ENCODE data around the gene LANCL2. TPM values are rescaled to one million over a fixed set of nuclear protein-coding genes. Genes with fewer than 3 reads are reported as not detected.
A peak's percentile ranks its signal among the peaks of the same experiment; 100 is the strongest.

The LANCL2 gene
- total RNA-seq, 1 donor from 2014 or later = 18.5 TPM

DNA sequence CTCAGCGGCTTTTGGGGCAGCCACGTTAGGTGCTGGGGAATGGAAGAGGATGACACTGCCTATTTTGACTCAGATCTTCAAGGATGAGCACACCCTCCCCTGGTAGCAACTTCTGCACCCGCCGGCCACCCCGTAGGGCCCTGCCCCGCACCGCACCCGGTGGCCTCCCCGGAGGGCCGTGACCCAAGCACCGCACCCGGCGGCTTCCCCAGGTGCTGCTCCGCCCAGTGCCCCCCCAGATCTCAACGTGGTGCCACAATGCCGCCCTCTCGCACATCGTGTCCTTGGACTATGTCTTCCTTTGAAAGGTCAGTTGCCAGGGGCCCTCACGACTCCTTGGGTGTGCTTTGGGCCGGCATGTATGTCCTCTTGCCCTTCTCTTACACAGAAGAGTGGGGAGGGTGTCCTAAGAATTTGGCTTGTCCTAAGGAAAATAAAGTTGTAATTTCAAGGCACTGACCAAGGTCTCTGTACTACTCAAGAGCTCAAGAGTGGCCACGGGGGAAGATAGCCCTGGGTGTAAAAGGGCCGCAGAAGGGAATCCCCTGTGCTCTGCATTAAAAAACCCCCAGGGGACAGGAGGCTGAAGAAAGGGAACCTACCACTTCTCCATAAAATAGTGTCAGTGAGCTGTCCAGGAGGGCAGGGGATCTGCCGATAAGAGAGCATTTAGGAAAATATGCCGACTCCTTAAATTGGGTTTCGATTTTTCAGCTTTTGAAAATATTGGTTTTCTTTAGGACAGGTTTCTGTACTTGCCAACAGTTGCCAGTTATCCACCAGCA is 1.6 kb upstream of the LANCL2 start:
- no peak overlapping the region for H3K27ac Mint-ChIP-seq
- H3K4me3 Mint-ChIP-seq = peak overlapping the region; percentile 90

DNA sequence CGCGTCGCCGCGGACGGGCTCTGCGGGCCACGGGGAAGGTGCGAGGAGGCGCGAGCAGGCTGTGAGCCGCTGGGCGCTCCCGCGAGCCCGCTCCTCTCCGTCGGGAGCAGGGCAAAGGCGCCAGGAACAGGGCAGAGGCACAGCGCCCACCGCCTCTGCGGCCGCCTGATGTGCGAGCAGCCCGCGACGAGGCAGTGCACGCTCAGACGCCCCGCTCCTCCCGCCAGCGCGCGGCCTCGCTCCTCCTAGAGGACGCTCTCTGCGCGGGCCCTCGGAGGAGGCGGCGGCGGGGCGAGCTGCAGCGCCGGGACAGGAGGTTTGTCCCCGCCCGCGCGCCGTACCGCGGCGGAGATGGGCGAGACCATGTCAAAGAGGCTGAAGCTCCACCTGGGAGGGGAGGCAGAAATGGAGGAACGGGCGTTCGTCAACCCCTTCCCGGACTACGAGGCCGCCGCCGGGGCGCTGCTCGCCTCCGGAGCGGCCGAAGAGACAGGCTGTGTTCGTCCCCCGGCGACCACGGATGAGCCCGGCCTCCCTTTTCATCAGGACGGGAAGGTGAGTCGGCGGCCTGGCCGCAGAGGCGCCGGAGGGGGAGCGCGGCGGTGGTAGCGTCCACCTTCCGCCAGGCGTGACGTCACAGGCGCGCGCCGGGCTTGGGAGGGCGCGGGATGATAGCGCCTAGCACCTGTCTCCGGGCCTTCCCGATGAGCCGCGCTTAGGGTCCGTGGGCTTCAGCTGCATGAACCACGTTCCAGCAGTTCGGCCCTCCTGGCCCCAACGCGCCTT is 731 bp downstream of the LANCL2 start:
- peak overlapping the region; percentile 90 for H3K4me3 Mint-ChIP-seq
- H3K27ac Mint-ChIP-seq = peak overlapping the region; percentile 99
- H3K36me3 Mint-ChIP-seq = no peaks in the 10 kb centered on the region
- H3K9me3 Mint-ChIP-seq = no peaks in the 10 kb centered on the region
- H3K27me3 Mint-ChIP-seq (ENCODE audit: low read depth) = peaks cover 7% of the 10 kb centered on the region
- peaks cover 35% of the 10 kb centered on the region for H3K4me1 Mint-ChIP-seq
- TF ChIP-seq, protein P1, sequence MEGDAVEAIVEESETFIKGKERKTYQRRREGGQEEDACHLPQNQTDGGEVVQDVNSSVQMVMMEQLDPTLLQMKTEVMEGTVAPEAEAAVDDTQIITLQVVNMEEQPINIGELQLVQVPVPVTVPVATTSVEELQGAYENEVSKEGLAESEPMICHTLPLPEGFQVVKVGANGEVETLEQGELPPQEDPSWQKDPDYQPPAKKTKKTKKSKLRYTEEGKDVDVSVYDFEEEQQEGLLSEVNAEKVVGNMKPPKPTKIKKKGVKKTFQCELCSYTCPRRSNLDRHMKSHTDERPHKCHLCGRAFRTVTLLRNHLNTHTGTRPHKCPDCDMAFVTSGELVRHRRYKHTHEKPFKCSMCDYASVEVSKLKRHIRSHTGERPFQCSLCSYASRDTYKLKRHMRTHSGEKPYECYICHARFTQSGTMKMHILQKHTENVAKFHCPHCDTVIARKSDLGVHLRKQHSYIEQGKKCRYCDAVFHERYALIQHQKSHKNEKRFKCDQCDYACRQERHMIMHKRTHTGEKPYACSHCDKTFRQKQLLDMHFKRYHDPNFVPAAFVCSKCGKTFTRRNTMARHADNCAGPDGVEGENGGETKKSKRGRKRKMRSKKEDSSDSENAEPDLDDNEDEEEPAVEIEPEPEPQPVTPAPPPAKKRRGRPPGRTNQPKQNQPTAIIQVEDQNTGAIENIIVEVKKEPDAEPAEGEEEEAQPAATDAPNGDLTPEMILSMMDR (IDR thresholded peaks at IDR 0.05; ENCODE audit: unreplicated experiment) = no peak
- peak; percentile 92 to 97 for DNase-seq (ENCODE audit: low spot score in 2 of 2, unreplicated experiment in 2 of 2)

More for the DNA sequence above, 1.6 kb upstream of the LANCL2 start:
- H3K36me3 Mint-ChIP-seq = no peaks in the 10 kb centered on the region
- H3K4me1 Mint-ChIP-seq = peaks cover 32% of the 10 kb centered on the region
- DNase-seq (ENCODE audit: low spot score in 2 of 2, unreplicated experiment in 2 of 2) = no peak
- peaks cover 25% of the 10 kb centered on the region for H3K27me3 Mint-ChIP-seq (ENCODE audit: low read depth)
- no peaks in the 10 kb centered on the region for H3K9me3 Mint-ChIP-seq
- TF ChIP-seq, protein P1 (IDR thresholded peaks at IDR 0.05; ENCODE audit: unreplicated experiment) = no peak

DNA sequence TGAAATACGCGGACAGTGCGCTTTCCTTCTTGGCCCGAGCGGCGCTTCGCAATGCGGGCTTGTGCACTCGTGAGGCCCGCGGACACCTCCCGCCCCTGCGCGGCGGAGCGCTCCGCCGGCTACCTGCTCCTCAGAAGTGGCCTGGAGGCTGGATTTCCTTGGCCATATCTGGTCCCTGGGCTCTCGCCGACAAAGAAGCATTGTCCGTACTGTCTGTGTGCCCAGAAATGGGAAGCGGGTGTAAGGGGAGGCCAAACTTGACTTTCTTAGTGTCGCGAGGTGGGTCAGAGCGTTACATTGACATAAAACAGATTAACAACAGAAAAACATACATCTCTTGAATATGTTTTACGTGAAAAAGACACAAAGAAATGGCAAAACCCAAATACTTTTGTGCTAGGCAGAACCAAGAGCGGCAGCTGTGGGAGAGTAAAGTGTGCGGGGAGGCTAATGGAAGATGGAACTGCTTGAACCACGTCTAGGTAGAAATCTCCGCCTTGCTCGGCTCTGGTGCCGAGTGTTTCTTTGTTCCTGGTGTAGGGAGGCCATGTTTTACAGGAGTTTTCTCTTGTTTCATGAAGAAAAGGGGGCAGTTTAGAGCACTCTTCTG is 1.4 kb downstream of the LANCL2 start:
- Mint-ChIP-seq H3K4me3 (peak overlapping the region; percentile 90), H3K4me1 (peaks cover 35% of the 10 kb centered on the region), H3K27ac (peak overlapping the region; percentile 99), H3K36me3 (no peaks in the 10 kb centered on the region), H3K9me3 (no peaks in the 10 kb centered on the region), H3K27me3 (ENCODE audit: low read depth) (peaks cover 1% of the 10 kb centered on the region)
- no peak for DNase-seq (ENCODE audit: low spot score in 2 of 2, unreplicated experiment in 2 of 2)
- TF ChIP-seq, protein P1 (IDR thresholded peaks at IDR 0.05; ENCODE audit: unreplicated experiment) = no peak

DNA sequence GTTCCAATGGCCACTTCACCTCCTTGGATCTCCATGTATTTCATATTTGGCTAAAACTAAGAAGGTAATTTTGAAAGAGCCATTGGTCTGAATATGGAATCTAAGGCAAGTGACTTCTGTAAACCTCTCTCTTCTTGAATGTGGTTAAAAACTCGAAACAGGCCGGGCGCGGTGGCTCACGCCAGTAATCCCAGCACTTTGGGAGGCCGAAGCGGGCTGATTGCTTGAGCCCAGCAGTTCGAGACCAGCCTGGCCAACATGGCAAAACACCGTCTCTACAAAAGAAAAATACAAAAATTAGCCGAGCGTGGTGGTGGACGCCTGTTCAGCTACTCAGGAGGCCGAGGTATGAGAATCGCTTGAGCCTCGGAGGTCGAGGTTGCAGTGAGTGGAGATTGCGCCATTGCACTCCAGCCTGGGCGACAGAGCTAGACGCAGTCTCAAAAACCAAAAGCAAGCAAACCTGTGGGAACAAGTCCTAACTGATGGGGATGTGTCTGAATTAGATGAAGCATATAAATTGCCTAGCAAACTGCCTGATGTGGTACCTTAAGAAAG is 2.2 kb downstream of the LANCL2 start:
- peak overlapping the region; percentile 90 for H3K4me3 Mint-ChIP-seq
- DNase-seq (ENCODE audit: low spot score in 2 of 2, unreplicated experiment in 2 of 2) = no peak
- no peaks in the 10 kb centered on the region for H3K27me3 Mint-ChIP-seq (ENCODE audit: low read depth)
- peak overlapping the region; percentile 99 for H3K27ac Mint-ChIP-seq
- no peaks in the 10 kb centered on the region for H3K36me3 Mint-ChIP-seq
- TF ChIP-seq, protein P1 (IDR thresholded peaks at IDR 0.05; ENCODE audit: unreplicated experiment) = no peak
- H3K4me1 Mint-ChIP-seq = peaks cover 35% of the 10 kb centered on the region
- no peaks in the 10 kb centered on the region for H3K9me3 Mint-ChIP-seq

Data from mesothelial cell of epicardium (in vitro differentiated cells).